Activated CD4-positive, alpha-beta T cell treated with anti-CD3 and anti-CD28 coated beads, Interleukin-2, Interleukin-4, amounts not matched to agents 100 ng/mL and 50 ng/mL, durations not matched to agents 16 hours and 8 hours (primary cell): ENCODE measurements around the gene HEMK1.

ENCODE experiments used
- DNase-seq: peaks from one replicate; pipeline ENCODE4 v3.0.0-alpha.2; 2020; ENCODE audit warnings: low spot score

The HEMK1 gene

DNA sequence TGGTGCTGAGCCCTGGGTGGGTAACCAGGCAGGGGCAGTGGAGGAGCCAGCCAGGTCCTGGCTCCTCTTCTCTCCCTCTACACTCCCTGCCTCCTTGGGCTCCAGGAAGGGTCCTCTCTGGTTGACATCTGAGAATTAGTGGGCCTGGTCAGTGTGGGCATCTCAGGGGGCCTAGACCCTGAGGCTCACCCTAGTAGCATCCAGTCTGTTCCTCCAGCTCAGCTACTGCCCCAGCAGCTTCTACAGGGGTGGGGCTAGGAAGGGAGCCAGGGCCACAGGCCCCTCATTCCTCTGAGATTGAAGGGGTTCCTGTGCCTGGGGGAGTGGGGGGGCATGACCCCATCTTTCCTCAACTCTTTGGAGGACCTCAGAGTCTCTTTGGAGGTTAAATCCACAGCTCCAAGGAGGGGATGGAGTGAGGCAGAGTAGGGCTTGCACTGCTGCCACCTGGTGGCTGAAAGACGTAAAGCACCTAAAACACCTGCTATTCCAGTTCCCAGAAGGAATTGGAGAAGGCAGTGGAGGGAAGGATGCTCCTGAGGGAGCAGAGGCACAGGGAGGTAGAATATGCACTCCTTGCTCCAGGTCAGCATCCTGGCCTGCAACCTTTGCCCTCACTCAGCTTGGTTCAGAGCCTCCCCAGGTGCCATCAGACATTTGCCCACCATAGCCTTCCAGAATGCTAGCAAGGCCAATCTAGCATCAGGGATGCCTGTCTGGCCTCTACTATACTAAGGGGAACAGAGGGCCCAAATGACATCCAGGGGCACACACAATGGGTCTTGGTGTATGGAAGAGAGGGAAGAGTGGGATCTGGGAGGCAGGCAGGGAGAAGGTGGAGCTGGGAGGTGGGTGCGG is 26.9 kb upstream of the HEMK1 start:
- peak; percentile 47 for DNase-seq

DNA sequence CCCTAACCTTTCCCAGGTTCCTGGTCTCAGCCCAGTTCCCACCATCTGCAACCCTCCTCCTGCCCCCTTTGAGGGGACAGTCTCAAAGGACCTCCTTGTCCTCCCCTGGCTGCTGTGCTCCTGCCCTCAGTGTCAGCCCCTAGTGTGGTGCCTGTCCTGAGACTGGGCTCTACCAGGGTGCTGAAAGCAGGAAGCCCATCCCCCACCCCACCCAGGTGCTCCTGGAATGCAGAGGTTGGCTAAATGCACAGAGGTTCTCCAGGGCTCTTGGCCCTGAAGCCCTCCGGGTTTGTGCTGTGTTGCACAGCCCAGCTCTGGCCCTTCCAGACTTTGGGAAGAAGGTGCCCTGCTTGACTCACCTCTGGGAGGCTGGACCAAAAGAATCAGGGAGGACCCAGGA is 23.5 kb upstream of the HEMK1 start:
- DNase-seq = no peak

DNA sequence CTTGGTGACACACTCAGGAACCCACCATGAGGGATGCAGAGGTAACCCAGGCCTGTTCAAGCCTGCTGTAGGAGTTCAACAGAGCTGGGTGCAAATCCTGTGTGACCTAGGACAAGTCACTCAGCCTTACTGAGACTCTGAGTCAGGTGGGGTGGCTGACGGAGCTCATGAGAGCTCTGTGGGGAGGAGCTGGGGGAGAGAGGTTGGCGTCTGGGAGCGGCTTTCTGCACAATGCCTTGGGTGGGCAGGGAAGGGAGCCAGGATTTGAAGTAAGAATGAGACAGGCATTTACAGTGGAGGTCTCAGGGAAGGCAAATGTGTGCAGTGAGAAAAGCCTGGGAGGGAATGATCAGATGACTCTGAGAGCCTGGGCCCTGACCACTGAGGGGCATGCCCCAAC is 20.1 kb upstream of the HEMK1 start:
- no peak for DNase-seq

DNA sequence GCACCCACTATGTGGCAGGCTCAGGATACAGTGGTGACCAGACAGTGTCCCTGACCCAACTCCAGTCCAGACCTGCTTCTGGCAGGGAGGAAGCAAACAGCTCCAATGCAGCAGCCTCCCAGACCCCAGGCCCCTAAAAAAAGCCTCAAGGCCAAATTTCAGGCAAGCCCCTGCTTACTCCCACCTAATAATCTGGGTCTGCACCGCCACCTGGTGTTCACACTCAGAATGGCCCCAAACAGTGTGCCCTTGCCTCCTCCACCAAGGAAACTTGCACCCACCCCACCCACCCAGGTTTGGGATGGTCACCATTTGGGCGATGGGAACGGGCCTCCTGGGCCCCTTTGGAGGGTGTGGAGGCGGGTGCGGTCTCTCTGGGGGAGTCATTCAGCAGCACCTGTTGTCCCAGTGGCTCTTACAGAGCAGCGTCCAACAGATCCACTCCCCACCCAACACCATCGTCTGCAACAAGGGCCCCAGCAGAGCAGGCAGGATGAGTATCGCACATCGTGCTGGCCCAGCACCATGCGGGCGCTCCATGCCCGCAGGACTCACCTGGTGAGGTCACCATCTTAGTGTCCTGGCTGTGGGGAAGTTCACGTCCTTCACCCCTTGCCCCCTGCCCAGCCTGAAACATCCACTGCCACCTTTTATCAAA is 19.1 kb upstream of the HEMK1 start:
- peak; percentile 55 for DNase-seq

DNA sequence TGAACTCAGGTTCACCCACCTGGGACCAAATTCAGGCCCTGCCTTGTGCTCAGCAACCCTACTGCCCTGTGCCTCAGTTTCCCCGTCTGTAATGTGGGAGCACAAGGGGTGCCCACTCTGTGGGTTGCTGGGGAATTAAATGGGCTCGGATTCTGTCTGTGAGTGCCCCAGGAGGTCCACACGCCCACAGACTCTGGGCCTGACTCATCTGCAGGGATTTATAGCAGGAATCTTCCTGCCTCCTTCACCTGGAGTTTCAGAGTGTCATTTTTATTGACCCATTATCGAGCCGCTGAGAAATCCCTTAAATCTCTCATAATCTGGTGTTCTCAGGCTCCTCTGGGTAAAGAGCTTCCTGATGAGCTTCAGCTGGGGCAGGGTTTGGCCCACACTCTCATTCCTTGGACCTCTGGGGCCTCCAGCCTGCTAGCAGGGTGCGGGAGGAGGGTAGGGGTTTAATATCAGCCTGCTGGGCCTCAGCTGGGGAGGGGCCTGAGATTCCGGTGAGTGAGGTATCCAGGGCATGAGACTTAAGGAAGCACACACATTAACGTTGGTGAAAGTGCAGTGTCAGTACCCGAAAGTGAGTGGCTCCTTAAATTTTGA is 18.2 kb upstream of the HEMK1 start:
- DNase-seq = no peak

DNA sequence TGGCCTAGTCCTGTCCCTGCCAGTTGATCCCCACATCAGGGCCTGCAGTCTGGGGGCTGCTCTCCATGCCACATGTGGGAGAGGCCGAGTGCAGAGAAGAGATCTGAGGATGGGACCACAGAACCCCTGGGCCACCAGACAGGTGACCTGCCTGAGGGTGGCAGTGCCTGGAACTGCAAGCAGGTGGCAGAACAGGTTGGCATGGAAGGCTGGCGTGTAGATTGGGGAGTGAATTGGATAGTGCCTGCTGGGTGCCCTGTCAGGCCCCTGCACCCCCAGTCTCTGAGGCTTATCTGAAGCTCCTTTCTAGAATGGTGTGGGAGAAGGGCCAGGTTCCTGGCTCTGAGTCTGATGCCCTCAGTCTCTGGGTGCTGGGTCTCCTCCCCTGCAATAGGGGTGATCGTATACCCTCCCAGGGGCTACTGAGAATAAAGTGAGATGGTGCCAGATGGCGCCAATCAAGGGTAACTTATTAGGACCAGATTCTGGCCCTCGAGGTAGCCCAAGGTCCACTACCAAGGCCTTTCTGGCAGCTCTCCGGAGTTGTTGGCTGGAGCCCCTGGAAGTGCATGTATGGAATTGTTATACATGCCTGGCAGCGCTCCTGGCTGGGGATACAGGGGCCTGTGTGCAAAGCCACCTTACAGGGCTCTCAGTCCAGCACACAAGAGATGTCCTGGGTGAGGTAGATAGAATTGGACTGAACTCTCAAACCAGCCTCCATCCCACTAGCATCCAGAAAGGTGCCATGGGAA is 17.5 kb upstream of the HEMK1 start:
- DNase-seq = no peak

DNA sequence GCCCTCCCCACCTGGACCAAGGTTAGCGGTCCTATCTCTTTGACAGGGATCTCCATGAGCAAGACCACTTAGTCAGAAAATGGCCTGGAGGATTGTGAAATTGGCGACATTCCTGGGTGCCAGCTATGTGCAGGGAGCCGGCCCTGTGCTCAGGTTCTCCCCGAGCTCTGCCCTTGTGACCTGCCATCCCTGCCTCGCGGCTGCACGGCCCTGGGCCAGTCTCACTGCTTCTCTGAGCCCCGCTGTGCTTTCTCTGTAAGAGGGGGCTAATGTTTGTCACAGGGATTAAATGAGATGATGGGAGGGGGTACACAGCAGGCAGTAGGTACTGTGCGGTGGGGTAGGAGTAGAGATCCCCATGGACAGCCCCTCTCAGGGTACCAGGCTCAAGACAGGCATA is 16.7 kb upstream of the HEMK1 start:
- no peak for DNase-seq

DNA sequence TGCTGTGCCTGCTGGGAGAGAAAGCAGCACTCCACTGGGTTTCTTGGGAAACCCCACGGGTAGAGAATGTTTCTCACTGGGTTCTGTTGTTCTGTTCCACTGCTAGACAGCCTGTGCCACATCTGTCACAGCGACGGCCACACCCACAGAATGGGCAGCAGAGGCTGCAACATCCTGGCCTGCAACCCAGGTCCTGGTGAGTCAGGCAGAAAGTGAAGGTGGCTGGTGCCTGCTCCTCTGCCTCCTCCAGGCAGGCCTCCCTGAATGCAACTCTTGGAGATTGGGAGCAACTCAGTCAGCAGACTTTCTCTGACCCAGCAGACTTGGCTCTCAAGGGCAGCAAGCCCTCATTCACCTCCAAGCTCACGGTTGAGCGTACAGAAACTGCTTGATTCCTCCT is 14.8 kb upstream of the HEMK1 start:
- no peak for DNase-seq

DNA sequence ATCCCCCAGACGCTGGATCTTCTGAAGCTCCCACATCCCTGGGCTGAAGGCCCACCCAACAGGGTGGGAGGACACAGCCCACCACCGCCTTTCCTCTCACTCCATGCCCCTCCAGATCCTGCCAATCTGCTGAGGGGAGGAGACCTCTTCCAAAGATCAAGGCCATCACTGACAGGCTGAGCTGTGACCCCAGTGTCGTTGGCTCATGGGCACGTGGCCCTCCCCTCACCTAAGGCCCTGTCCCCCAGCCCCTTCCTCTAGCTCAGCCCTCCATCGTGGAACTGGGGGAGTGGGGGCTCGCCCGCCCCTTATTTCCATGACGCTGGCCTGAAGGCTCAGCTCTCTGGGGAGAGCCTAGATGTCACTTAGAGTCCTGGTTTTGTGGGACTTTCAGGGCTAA is 12.2 kb upstream of the HEMK1 start:
- no peak for DNase-seq

DNA sequence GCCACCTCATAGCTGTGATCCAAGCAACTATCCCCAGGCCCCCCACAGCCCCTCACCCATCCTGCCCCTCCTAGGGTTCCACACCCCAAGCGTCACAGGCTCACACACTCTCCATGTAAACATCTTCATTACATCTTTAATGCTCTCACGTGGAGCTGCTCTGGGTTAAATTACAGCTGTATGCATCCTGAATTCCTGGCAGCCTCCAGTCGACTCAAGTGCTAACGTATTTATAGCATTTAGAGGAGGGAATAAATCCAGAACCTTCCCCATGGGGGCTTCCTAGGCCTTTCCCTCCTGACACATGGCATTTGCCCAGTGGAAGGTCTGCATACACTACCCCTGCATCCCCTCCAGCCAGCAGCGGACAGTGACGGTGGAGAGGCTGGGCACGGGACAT is 11.4 kb upstream of the HEMK1 start:
- no peak for DNase-seq

DNA sequence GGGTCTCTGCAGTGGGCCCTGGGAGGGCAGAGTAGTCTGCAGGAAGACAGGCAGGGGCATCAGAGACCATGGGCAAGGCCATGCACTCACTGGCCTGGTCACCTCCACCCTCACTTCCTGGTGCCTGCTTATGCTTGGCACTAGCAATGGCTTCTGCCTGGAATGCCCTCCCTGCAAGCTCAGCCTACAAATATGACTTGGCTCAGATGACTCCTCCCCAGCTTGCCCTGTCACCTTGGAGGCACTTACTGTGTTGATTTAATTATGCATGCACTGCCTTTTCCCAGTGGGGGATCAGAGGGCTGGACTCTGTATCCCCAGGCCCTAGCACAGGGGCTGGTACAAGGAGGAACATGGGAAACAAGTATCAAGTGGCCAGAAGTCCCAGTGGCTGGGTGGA is 9.6 kb upstream of the HEMK1 start:
- no peak for DNase-seq

DNA sequence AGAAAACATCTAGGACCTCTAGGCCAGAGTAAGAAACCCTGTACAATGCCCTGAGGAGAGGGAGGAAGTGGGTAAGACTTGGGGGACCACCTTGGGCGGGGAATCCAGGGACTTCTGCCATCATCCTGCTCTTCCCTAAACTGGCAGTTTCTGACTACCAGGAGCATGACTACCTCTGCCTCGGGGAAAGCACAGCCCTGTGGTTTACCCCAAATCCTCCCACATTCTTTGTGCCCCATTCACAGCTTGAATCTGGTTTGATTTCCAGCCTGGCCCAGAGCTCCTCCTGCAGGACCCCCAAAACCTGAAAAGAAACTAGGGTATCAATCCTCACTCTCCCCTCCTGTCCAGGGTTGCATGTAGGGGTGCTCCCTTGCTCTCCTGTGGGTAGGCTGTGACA is 6.5 kb upstream of the HEMK1 start:
- DNase-seq = no peak

DNA sequence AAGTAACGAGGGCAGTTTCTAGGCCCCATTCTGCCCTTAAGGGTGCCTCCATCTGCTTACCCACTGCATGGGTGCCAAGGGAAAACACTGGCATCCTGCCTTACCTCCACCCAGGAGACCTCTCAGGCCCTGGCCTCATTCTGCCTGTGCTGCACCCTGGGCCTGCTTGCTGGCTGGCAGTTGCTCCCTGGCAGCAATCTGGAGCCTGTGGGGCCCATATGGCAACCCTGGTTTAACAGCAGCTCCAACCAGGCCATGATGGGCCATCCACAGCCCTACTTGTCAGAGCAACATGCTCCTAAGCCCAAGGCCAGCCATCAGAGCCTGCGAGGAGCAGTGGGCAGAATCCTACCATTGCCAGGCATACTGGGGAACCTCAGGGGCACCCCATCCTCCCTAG is 5.5 kb upstream of the HEMK1 start:
- no peak for DNase-seq

DNA sequence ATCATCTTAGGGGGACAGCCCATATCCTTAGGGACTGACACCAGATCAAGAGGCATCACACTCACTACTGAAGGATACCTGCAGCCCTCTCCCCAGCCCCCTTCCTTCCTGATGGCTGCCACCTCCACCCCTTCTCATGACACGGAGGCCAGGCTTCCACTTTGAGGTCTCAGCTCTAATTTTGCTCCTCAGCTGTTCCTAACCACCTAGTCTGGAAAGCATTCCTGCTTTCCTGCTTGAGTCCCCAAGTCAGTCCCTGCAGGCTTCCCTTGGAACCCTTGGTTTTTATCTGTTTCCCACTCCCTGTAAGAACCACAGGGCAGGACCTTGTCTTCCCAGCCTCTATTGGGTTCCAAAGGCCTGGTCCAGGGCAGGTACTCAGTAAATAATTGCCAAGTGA is 5.0 kb upstream of the HEMK1 start:
- DNase-seq = no peak

DNA sequence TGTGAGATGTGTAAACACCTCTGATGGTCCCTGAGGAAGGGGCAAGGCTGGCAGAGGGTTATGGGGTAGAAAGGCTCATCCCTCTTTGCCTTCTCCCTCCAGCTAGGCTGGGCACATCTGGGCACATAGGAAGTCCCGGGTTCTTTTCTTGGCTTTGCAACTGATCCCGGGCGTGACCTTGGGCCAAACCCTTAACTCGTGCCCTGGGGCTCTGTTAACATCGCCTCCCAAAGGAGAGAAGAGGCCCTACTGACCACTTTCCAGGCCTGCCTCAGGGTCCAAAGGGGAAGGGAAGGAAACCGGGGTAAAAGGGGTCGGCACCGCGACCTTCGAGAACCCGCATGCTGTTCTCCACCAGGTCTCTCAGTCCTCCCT is 2.3 kb upstream of the HEMK1 start:
- DNase-seq = no peak

DNA sequence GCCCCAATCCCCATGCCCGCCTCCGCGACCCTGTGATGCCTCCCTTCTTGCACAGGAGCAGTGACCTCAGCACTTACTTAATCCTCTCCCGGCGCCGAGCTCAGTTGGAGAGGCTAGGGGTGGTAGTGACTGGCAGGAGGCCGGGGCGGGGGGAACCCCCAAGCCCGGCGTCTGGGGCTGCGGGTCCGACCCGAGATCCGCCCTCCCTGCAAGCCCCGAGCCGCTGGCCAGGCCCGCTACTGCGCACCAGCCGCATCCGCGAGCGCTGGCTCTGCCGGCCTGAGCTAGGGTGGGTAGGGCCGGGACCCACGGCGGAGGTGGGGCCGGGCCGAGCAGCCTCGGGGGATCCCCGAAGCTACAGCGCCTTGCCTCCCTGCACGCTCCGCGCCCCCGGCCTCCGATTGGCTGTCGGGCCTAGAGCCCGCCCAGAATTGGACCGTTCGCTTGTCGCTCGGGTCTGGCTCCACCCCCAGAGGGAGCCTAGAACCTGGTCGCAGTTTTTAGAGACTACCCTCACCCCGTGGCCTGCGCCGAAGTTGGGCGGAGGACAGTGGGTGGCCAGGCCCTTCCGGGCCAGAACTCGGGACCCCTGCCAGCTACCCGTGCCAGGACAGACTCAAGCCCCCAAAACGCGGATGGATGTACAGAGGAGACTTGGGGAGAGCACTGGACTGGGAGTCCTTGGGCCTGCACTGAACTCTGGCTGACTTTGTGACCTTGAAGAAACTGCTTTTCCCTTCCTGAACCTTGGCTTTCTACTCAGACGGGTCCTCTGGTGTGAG is 1.7 kb upstream of the HEMK1 start, which contains the start of gene C3orf18:
TSS of gene C3orf18 (minus strand) at position 362 of the 782 bp plus-strand sequence. CDS start 2,048 bp downstream, outside the sequence.
- peak; percentile 97 for DNase-seq

DNA sequence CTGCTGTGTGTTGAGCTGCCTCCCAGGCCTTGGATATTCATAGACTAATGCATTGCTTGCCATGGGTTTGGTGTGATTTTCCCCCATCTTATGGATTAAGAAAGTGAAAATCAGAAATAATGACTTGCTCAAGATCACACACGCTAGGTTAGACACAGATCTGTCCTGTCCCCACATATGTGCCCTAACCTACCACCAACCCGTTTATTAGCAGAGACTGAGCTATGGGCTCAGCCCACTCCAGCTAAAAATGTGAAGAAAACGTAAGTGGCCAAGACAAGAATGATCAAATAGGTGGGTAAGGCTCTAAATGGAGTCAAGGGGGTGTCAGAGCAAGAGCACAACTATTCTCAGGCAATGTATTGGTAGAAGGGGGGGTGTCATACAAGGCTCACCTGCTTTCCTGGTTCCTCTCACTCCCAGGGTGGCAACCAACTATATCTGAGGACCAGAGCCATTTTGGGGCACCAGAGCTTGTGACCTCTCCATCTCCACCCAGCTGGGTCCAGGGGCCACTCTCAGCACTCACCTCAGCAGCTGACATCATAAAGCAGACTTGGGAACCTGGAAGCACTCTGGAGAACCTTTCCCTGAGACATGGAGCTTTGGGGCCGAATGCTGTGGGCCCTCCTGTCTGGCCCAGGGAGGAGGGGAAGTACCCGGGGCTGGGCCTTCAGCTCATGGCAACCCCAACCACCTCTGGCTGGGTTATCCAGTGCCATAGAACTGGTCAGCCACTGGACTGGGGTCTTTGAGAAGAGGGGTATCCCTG is 1.4 kb downstream of the HEMK1 start:
- no peak for DNase-seq

DNA sequence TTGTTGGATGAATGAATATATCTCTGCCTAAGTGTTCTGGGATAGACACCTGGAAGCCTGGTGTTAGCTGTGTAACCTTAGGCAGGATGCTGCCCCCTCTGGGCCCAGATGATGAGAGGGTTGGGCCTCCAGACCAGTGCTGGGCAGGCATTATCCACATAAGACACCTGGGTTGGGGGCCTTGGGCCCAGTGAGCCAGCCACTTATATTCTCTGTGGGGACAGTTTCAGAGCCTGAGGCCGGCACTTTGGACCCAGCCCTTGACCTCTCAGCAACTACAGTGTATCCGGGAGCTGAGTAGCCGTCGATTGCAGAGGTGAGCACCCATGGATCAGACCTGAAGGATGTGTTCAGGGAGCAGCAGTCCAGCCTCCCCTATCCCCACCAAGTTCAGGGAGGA is 2.2 kb downstream of the HEMK1 start:
- no peak for DNase-seq

DNA sequence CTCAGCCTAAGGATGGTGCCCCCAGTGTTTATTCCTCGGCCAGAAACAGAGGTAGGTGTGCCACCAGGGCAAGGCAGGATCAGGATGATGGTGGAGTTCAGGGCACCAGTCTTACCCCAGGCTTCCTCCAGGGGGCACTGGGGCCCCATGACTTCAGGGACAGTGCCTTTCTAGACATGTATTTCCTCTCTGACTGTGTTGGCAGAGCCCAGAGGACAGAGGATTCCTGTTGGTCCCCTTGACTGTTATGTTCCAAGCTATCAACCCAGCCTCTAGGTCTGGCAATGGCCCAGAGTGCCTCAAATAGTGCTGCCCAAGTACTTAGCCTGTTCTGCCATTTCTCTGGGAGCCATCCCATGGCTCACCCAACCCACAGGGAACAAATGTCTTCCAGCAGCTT is 2.8 kb downstream of the HEMK1 start:
- DNase-seq = peak; percentile 89

DNA sequence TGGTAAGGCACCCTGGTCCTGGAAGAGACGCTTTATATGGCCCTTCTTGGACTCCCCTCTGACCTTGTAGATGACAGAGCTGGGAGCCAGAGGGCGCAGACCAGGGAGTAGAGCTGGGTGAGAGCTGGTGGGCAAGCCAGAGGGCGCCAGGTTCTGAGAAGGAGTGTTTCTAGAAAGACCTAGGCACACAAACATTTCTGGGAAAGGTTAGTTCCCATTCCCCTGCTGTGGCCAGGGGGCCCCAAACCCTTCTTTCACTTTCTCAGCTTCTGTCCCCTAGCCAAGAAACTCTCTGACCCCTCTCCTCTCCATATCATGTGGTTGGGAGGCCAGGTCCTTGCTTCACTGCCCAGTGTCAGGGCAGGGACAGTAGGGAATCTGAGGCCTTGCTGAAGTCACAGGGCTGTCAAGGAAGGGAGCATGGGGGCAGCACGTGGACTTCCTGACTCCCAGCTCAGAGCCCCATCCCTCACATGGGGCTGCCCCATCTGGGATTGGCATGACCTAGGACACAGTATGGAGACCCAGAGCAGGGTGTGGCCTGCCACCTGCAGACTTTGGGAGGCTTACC is 3.6 kb downstream of the HEMK1 start:
- peak; percentile 65 for DNase-seq
